ENCODE results near the gene TAS2R14. TPM values are rescaled to one million over a fixed set of nuclear protein-coding genes. Genes with fewer than 3 reads are reported as not detected.

Gene TAS2R14
- total and polyA plus RNA-seq, 2 of the 13 experiments (the other 11 are each of a cell fraction or from before 2014, with no cell fraction given), result 1.1 to 2.3 TPM

DNA sequence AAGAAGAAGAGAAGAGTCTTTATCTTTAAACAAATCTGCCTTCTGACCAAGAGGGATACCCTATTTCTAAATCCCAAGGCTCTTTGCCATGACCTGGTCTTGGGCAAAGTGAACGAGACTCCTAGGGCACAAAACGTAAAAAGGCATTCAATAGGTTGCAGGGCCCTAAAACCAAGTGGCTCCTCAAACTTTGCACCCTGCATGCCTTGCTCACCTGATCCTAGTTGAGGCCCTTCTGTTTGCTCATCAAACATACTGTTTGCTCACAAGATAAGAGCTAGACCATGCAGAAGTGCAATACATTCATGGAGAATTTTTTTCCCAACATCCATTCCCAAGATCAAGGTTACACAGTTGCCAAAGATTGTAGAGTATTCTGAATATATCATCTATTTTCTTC, 47.1 kb downstream of the TAS2R14 start (continued):
- peak; percentile 98 for TF ChIP-seq ZNF512B (CRISPR knock-in tag; IDR thresholded peaks at IDR 0.05; ENCODE audit: borderline replicate concordance)
- TF ChIP-seq, protein P1, sequence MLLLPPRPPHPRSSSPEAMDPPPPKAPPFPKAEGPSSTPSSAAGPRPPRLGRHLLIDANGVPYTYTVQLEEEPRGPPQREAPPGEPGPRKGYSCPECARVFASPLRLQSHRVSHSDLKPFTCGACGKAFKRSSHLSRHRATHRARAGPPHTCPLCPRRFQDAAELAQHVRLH (CRISPR knock-in tag; IDR thresholded peaks at IDR 0.05; ENCODE audit: borderline replicate concordance, low read depth), result peak; percentile 65; the same call in 1 of the 2 replicates
- TF ChIP-seq ATF3 (CRISPR knock-in tag; IDR thresholded peaks at IDR 0.05), result peak; percentile 37; the same call in 1 of the 2 replicates
- no peak for TF ChIP-seq ZNF570 (CRISPR knock-in tag; IDR thresholded peaks at IDR 0.05; ENCODE audit: borderline replicate concordance)
- TF ChIP-seq BRCA1 (CRISPR knock-in tag; IDR thresholded peaks at IDR 0.05), result no peak
- TF ChIP-seq TIGD3 (CRISPR knock-in tag; IDR thresholded peaks at IDR 0.05; ENCODE audit: borderline replicate concordance), result no peak
- peak; percentile 69; the same call in 1 of the 2 replicates for TF ChIP-seq NKX3-1 (CRISPR knock-in tag; IDR thresholded peaks at IDR 0.05)
- peak; percentile 98 for TF ChIP-seq ZNF331 (CRISPR knock-in tag; IDR thresholded peaks at IDR 0.05)
- TF ChIP-seq ATRX (CRISPR knock-in tag; IDR thresholded peaks at IDR 0.05; ENCODE audit: borderline replicate concordance), result no peak
- no peak for TF ChIP-seq ATF7-NPFF (CRISPR knock-in tag; IDR thresholded peaks at IDR 0.05; ENCODE audit: low read depth)
- peak; percentile 98 for TF ChIP-seq HDAC2 (CRISPR knock-in tag; IDR thresholded peaks at IDR 0.05)
- TF ChIP-seq, protein P2, sequence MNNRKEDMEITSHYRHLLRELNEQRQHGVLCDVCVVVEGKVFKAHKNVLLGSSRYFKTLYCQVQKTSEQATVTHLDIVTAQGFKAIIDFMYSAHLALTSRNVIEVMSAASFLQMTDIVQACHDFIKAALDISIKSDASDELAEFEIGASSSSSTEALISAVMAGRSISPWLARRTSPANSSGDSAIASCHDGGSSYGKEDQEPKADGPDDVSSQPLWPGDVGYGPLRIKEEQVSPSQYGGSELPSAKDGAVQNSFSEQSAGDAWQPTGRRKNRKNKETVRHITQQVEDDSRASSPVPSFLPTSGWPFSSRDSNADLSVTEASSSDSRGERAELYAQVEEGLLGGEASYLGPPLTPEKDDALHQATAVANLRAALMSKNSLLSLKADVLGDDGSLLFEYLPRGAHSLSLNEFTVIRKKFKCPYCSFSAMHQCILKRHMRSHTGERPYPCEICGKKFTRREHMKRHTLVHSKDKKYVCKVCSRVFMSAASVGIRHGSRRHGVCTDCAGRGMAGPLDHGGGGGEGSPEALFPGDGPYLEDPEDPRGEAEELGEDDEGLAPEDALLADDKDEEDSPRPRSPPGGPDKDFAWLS (CRISPR knock-in tag; IDR thresholded peaks at IDR 0.05; ENCODE audit: borderline replicate concordance), result no peak
- TF ChIP-seq SMAD3 (CRISPR knock-in tag; IDR thresholded peaks at IDR 0.05), result peak; percentile 96
- TF ChIP-seq POLR2G (IDR thresholded peaks at IDR 0.05; ENCODE audit: low read depth, low read length), result peak; percentile 54; the same call in 1 of the 2 replicates
- TF ChIP-seq ZNF256 (CRISPR knock-in tag; conservative IDR thresholded peaks at IDR 0.05), result no peak
- TF ChIP-seq DNMT1 (CRISPR knock-in tag; IDR thresholded peaks at IDR 0.05), result no peak
- no peak for TF ChIP-seq ZNF597 (CRISPR knock-in tag; IDR thresholded peaks at IDR 0.05)
- TF ChIP-seq, protein P3, sequence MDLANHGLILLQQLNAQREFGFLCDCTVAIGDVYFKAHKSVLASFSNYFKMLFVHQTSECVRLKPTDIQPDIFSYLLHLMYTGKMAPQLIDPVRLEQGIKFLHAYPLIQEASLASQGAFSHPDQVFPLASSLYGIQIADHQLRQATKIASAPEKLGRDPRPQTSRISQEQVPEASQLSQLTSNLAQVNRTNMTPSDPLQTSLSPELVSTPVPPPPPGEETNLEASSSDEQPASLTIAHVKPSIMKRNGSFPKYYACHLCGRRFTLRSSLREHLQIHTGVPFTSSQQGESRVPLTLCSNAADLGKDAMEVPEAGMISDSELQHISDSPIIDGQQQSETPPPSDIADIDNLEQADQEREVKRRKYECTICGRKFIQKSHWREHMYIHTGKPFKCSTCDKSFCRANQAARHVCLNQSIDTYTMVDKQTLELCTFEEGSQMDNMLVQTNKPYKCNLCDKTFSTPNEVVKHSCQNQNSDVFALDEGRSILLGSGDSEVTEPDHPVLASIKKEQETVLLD (CRISPR knock-in tag; IDR thresholded peaks at IDR 0.05; ENCODE audit: low read depth), result 0 out of 2 replicates have a peak, but pooled peaks have one; percentile 41
- TF ChIP-seq PPARG (CRISPR knock-in tag; conservative IDR thresholded peaks at IDR 0.05), result 0 out of 2 replicates have a peak, but pooled peaks have one; percentile 71
- no peak for TF ChIP-seq CAMTA2 (CRISPR knock-in tag; IDR thresholded peaks at IDR 0.05; ENCODE audit: borderline replicate concordance)
- no peak for TF ChIP-seq HNRNPK (IDR thresholded peaks at IDR 0.05; ENCODE audit: low read depth, low read length, poor library complexity, severe bottlenecking)
